KMS-11 (cell line): ENCODE data around the gene NEUROD4.

Experiments
- H2AFZ ChIP-seq: fragments of 200-600 bp; sonication (generic); 2 replicates; pipeline ENCODE4 v1.6.1; 2016; ENCODE audit warnings: antibody characterized with exemption, mixed run types, low read depth
- H3K27ac ChIP-seq: fragments of 200-600 bp; sonication (generic); 2 replicates; pipeline ENCODE4 v1.6.1; 2016; ENCODE audit warnings: mild to moderate bottlenecking, mixed run types
- H3K27me3 ChIP-seq: fragments of 200-600 bp; sonication (generic); 2 replicates; pipeline ENCODE4 v1.6.1; 2017; ENCODE audit warnings: mild to moderate bottlenecking, low read depth, mixed run types, moderate library complexity; ENCODE audit not compliant: insufficient read depth
- H3K36me3 ChIP-seq: fragments of 200-600 bp; sonication (generic); 2 replicates; pipeline ENCODE4 v1.6.1; 2017; ENCODE audit warnings: mild to moderate bottlenecking, mixed run types; ENCODE audit not compliant: insufficient read depth
- H3K4me1 ChIP-seq: fragments of 200-600 bp; sonication (generic); 2 replicates; pipeline ENCODE4 v1.6.1; 2016; ENCODE audit warnings: mild to moderate bottlenecking, low read depth, mixed run types; ENCODE audit not compliant: poor library complexity, severe bottlenecking
- H3K4me2 ChIP-seq: fragments of 200-600 bp; sonication (generic); 2 replicates; pipeline ENCODE4 v1.7.0; 2016; ENCODE audit warnings: mild to moderate bottlenecking, mixed run types
- H3K4me3 ChIP-seq: fragments of 200-600 bp; sonication (generic); IDR thresholded peaks from 2 replicates; pipeline ENCODE4 v1.6.1; 2017; ENCODE audit warnings: low read depth, low read length, mixed read lengths; ENCODE audit not compliant: insufficient read depth
- H3K79me2 ChIP-seq: fragments of 200-600 bp; sonication (generic); 2 replicates; pipeline ENCODE4 v1.6.1; 2016; ENCODE audit warnings: low read depth, mixed run types; ENCODE audit not compliant: insufficient read depth
- H3K9ac ChIP-seq: fragments of 200-600 bp; sonication (generic); 2 replicates; pipeline ENCODE4 v1.6.1; 2016; ENCODE audit warnings: mild to moderate bottlenecking, mixed run types
- H4K20me1 ChIP-seq: fragments of 200-600 bp; sonication (generic); 2 replicates; pipeline ENCODE4 v1.6.1; 2016; ENCODE audit warnings: mild to moderate bottlenecking, mixed run types; ENCODE audit not compliant: insufficient read depth
- CTCF ChIP-seq: fragments of 200-600 bp; sonication (generic); conservative IDR thresholded peaks from 2 replicates; pipeline ENCODE4 v1.6.1; 2017; ENCODE audit warnings: low read depth, mild to moderate bottlenecking, antibody characterized with exemption, low read length, moderate library complexity, mixed read lengths

The NEUROD4 gene

DNA sequence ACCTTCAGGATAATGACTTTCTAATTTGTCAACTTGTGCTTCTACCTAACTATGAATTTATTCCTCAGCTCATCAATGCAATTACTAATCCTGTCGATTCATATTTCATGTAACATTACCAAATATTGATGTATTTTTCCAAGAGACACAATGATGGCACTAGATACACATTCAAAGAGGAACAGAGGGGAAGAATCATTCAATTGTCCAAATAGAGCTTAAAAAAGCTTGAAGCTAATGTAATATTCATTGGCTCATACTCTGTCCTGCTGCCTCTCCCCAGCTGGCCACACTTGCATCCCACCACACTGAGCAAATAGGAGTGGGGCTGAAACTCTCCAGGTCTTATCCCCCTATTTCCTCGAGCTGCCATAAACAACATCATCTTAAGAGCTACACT lies 44.5 kb upstream of the NEUROD4 start:
- no peak overlapping the region for H2AFZ ChIP-seq
- no peak overlapping the region for H3K27ac ChIP-seq
- no peaks in the 10 kb centered on the region for H3K36me3 ChIP-seq
- no peaks in the 10 kb centered on the region for H3K79me2 ChIP-seq
- H4K20me1 ChIP-seq = no peaks in the 10 kb centered on the region
- H3K4me3 ChIP-seq = no peak overlapping the region
- no peak overlapping the region for H3K4me2 ChIP-seq
- H3K4me1 ChIP-seq = no peaks in the 10 kb centered on the region
- H3K27me3 ChIP-seq = no peaks in the 10 kb centered on the region
- TF ChIP-seq CTCF = no peak
- no peak overlapping the region for H3K9ac ChIP-seq

- Histone ChIP-seq H3K27ac (no peak overlapping the region), H3K79me2 (no peaks in the 10 kb centered on the region), H2AFZ (no peak overlapping the region), H3K4me1 (no peaks in the 10 kb centered on the region), H3K36me3 (no peaks in the 10 kb centered on the region), H3K9ac (no peak overlapping the region), H3K27me3 (no peaks in the 10 kb centered on the region), H3K4me2 (no peak overlapping the region), H3K4me3 (no peak overlapping the region), H4K20me1 (no peaks in the 10 kb centered on the region)
- TF ChIP-seq CTCF = no peak
Observed at GRCh38 chr12:54975875-54976274, 43.9 kb upstream of the NEUROD4 start.

- H3K9ac ChIP-seq = no peak overlapping the region
- H3K36me3 ChIP-seq = no peaks in the 10 kb centered on the region
- no peak overlapping the region for H2AFZ ChIP-seq
- no peak overlapping the region for H3K4me3 ChIP-seq
- H3K79me2 ChIP-seq = no peaks in the 10 kb centered on the region
- no peaks in the 10 kb centered on the region for H4K20me1 ChIP-seq
- no peaks in the 10 kb centered on the region for H3K27me3 ChIP-seq
- TF ChIP-seq CTCF = no peak
- H3K4me1 ChIP-seq = no peaks in the 10 kb centered on the region
- no peak overlapping the region for H3K27ac ChIP-seq
- H3K4me2 ChIP-seq = no peak overlapping the region
Observed at GRCh38 chr12:54977155-54977554, 42.6 kb upstream of the NEUROD4 start.

GRCh38 chr12:54977857-54978256 lies 41.9 kb upstream of the NEUROD4 start:
- H3K4me1 ChIP-seq = no peaks in the 10 kb centered on the region
- no peaks in the 10 kb centered on the region for H4K20me1 ChIP-seq
- H3K9ac ChIP-seq = no peak overlapping the region
- TF ChIP-seq CTCF = no peak
- H2AFZ ChIP-seq = no peak overlapping the region
- H3K4me3 ChIP-seq = no peak overlapping the region
- no peak overlapping the region for H3K27ac ChIP-seq
- no peaks in the 10 kb centered on the region for H3K79me2 ChIP-seq
- H3K36me3 ChIP-seq = no peaks in the 10 kb centered on the region
- no peaks in the 10 kb centered on the region for H3K27me3 ChIP-seq
- no peak overlapping the region for H3K4me2 ChIP-seq

- Histone ChIP-seq H3K9ac (no peak overlapping the region), H3K79me2 (no peaks in the 10 kb centered on the region), H3K4me2 (no peak overlapping the region), H3K4me3 (no peak overlapping the region), H3K27me3 (no peaks in the 10 kb centered on the region), H2AFZ (no peak overlapping the region), H3K27ac (no peak overlapping the region), H3K4me1 (no peaks in the 10 kb centered on the region), H3K36me3 (no peaks in the 10 kb centered on the region), H4K20me1 (no peaks in the 10 kb centered on the region)
- no peak for TF ChIP-seq CTCF
Observed at GRCh38 chr12:54980341-54980740, 39.4 kb upstream of the NEUROD4 start.
